Calu3 (cell line): ENCODE data around the gene SPNS2. TPM values are rescaled to one million over a fixed set of nuclear protein-coding genes. Genes with fewer than 3 reads are reported as not detected.

Source experiments
- BruUV-seq: library from RNA; stranded (reverse); fragments of 400-500 nt; replicated peaks from 2 replicates; lab custom pipeline; 2021; lab: Mats Ljungman, UMichigan
- CTCF ChIA-PET: fragments of 300-600 bp; sonication (Branson Sonifier 250); formaldehyde crosslinking; loops from one replicate; lab custom pipeline; 2022; ENCODE audit warnings: antibody characterized with exemption; lab: Charles Lee
- DNase-seq: peaks from one replicate; pipeline ENCODE4 v3.0.0; 2022
- H3K27ac Mint-ChIP-seq: one replicate; pipeline ENCODE4 v1.8.0; 2022; ENCODE audit warnings: mixed read lengths; ENCODE audit not compliant: unreplicated experiment
- H3K27me3 Mint-ChIP-seq: one replicate; pipeline ENCODE4 v1.8.0; 2022; ENCODE audit warnings: mixed read lengths; ENCODE audit not compliant: unreplicated experiment
- H3K36me3 Mint-ChIP-seq: one replicate; pipeline ENCODE4 v1.8.0; 2022; ENCODE audit warnings: mild to moderate bottlenecking, moderate library complexity, mixed read lengths; ENCODE audit not compliant: insufficient read depth, unreplicated experiment
- H3K4me1 Mint-ChIP-seq: one replicate; pipeline ENCODE4 v1.8.0; 2022; ENCODE audit warnings: mild to moderate bottlenecking, low read depth, mixed read lengths; ENCODE audit not compliant: unreplicated experiment
- H3K4me3 Mint-ChIP-seq: one replicate; pipeline ENCODE4 v1.8.0; 2022; ENCODE audit warnings: mild to moderate bottlenecking, low read depth, moderate library complexity, mixed read lengths; ENCODE audit not compliant: unreplicated experiment
- H3K9me3 Mint-ChIP-seq: one replicate; pipeline ENCODE4 v1.8.0; 2022; ENCODE audit warnings: low read depth, mixed read lengths; ENCODE audit not compliant: unreplicated experiment
- CTCF ChIP-seq: fragments of 200-600 bp; IDR thresholded peaks from one replicate; pipeline ENCODE4 v1.8.0; 2022; ENCODE audit warnings: antibody characterized with exemption; ENCODE audit not compliant: unreplicated experiment
- intact Hi-C: fragments of 100-400 bp; cut with micrococcal nuclease; formaldehyde crosslinking; loops from one replicate; pipeline ENCODE4 v1.10.0; 2022; ENCODE audit not compliant: unreplicated experiment
- total RNA-seq: library from RNA; stranded (reverse); gene quantifications from 2 replicates; pipeline ENCODE4 v1.2.3, GENCODE V29; 2022

SPNS2 gene
- total RNA-seq, 1 experiment from 2014 or later = 63.4 TPM

GRCh38 chr17:4583206-4583605, 84.5 kb downstream of the SPNS2 start:
- H3K27ac Mint-ChIP-seq = no peak overlapping the region
- no peak for TF ChIP-seq CTCF
- H3K27me3 Mint-ChIP-seq = peaks cover 87% of the 10 kb centered on the region
- intact Hi-C loops = no loop called here
- no TSS peak for BruUV-seq
- peaks cover 5% of the 10 kb centered on the region for H3K36me3 Mint-ChIP-seq
- CTCF ChIA-PET = no interaction called here
- H3K9me3 Mint-ChIP-seq = no peaks in the 10 kb centered on the region
- DNase-seq = no peak
- peaks cover 8% of the 10 kb centered on the region for H3K4me1 Mint-ChIP-seq
- H3K4me3 Mint-ChIP-seq = no peak overlapping the region

- Mint-ChIP-seq H3K4me3 (peak overlapping the region; percentile 59), H3K36me3 (peaks cover 5% of the 10 kb centered on the region), H3K27me3 (peaks cover 93% of the 10 kb centered on the region), H3K9me3 (no peaks in the 10 kb centered on the region), H3K4me1 (peaks cover 8% of the 10 kb centered on the region), H3K27ac (no peak overlapping the region)
- DNase-seq = no peak
- no peak for TF ChIP-seq CTCF
- CTCF ChIA-PET = no interaction called here
- intact Hi-C loops = no loop called here
- BruUV-seq = no TSS peak
Measured at GRCh38 chr17:4583782-4584100, 85.1 kb downstream of the SPNS2 start.

GRCh38 chr17:4584101-4584916, 85.6 kb downstream of the SPNS2 start, which contains the start of gene SMTNL2:
TSS of gene SMTNL2 (plus strand) at chr17:4584529. CDS start at chr17:4584606, 77 bp downstream.
- Mint-ChIP-seq H3K4me1 (peaks cover 8% of the 10 kb centered on the region), H3K27ac (no peak within 1 kb of the TSS), H3K27me3 (peaks cover 96% of the 10 kb centered on the region), H3K4me3 (peak within 1 kb of the TSS; percentile 59), H3K9me3 (no peaks in the 10 kb centered on the region), H3K36me3 (peaks cover 5% of the 10 kb centered on the region)
- CTCF ChIA-PET = no interaction called here
- DNase-seq = no peak
- intact Hi-C loops = no loop called here
- BruUV-seq = no TSS peak
- TF ChIP-seq CTCF = no peak

GRCh38 chr17:4584917-4585637, 86.4 kb downstream of the SPNS2 start:
- intact Hi-C loops = no loop called here
- no TSS peak for BruUV-seq
- peaks cover 8% of the 10 kb centered on the region for H3K4me1 Mint-ChIP-seq
- no peak overlapping the region for H3K27ac Mint-ChIP-seq
- peaks cover 96% of the 10 kb centered on the region for H3K27me3 Mint-ChIP-seq
- peaks cover 5% of the 10 kb centered on the region for H3K36me3 Mint-ChIP-seq
- CTCF ChIA-PET = no interaction called here
- TF ChIP-seq CTCF = no peak
- H3K9me3 Mint-ChIP-seq = no peaks in the 10 kb centered on the region
- no peak for DNase-seq
- H3K4me3 Mint-ChIP-seq = peak overlapping the region; percentile 59
